Mesendoderm (in vitro differentiated cells): ENCODE measurements around the gene ARHGEF16.

ENCODE experiments used
- DNase-seq: peaks from one replicate; pipeline ENCODE4 v3.0.0; 2013
- H2AK5ac ChIP-seq: 2 replicates; pipeline ENCODE4 v1.6.1; 2013; ENCODE audit warnings: low read length, inconsistent platforms
- H2BK120ac ChIP-seq: 2 replicates; pipeline ENCODE4 v1.6.1; 2013; ENCODE audit warnings: low read depth, mild to moderate bottlenecking, low read length, moderate library complexity, mixed read lengths
- H2BK15ac ChIP-seq: replicated peaks from 2 replicates; pipeline ENCODE4 v1.6.1; 2013; ENCODE audit warnings: low read depth, mild to moderate bottlenecking, moderate library complexity
- H2BK5ac ChIP-seq: 2 replicates; pipeline ENCODE4 v1.6.1; 2013; ENCODE audit warnings: low read length, inconsistent platforms
- H3K18ac ChIP-seq: 2 replicates; pipeline ENCODE4 v1.6.1; 2013; ENCODE audit warnings: mild to moderate bottlenecking, low read length, mixed read lengths
- H3K23ac ChIP-seq: one replicate; pipeline ENCODE4 v1.6.1; 2013; ENCODE audit warnings: low read length
- H3K27ac ChIP-seq: 2 replicates; pipeline ENCODE4 v1.5.1; 2013; ENCODE audit warnings: low read depth, mild to moderate bottlenecking, inconsistent platforms, low read length, moderate library complexity
- H3K27me3 ChIP-seq: 2 replicates; pipeline ENCODE4 v1.6.1; 2013; ENCODE audit warnings: low read length, control low read depth, mild to moderate bottlenecking, inconsistent platforms; ENCODE audit not compliant: insufficient read depth, poor library complexity
- H3K36me3 ChIP-seq: 2 replicates; pipeline ENCODE4 v1.6.1; 2013; ENCODE audit warnings: low read length, inconsistent platforms; ENCODE audit not compliant: control insufficient read depth, insufficient read depth
- H3K4ac ChIP-seq: one replicate; pipeline ENCODE4 v1.6.1; 2013; ENCODE audit warnings: low read depth, mild to moderate bottlenecking, low read length, moderate library complexity
- H3K4me1 ChIP-seq: 2 replicates; pipeline ENCODE4 v1.6.1; 2013; ENCODE audit warnings: low read depth, low read length, inconsistent platforms; ENCODE audit not compliant: control insufficient read depth
- H3K4me2 ChIP-seq: 2 replicates; pipeline ENCODE4 v1.6.1; 2013; ENCODE audit warnings: low read length
- H3K4me3 ChIP-seq: 2 replicates; pipeline ENCODE4 v1.5.1; 2013; ENCODE audit warnings: mild to moderate bottlenecking, low read length
- H3K56ac ChIP-seq: one replicate; pipeline ENCODE4 v1.6.1; 2013; ENCODE audit warnings: low read length
- H3K79me1 ChIP-seq: 2 replicates; pipeline ENCODE4 v1.6.1; 2013; ENCODE audit warnings: low read length, inconsistent platforms
- H3K79me2 ChIP-seq: 2 replicates; pipeline ENCODE4 v1.6.1; 2013; ENCODE audit warnings: mild to moderate bottlenecking, low read length; ENCODE audit not compliant: control insufficient read depth, insufficient read depth
- H3K9ac ChIP-seq: 2 replicates; pipeline ENCODE4 v1.6.1; 2013; ENCODE audit warnings: low read length, inconsistent platforms
- H4K5ac ChIP-seq: one replicate; pipeline ENCODE4 v1.6.1; 2013; ENCODE audit warnings: low read length
- H4K8ac ChIP-seq: one replicate; pipeline ENCODE4 v1.6.1; 2013; ENCODE audit warnings: low read depth, mild to moderate bottlenecking, control low read depth, low read length, moderate library complexity
- WGBS: extraction: QIAGEN DNeasy Blood & Tissue Kit; methylation state at CpG from one replicate; pipeline ENCODE4 v1.1.7; 2013; ENCODE audit warnings: low lambda C conversion rate, missing lambda C conversion rate; ENCODE audit not compliant: insufficient coverage; ENCODE audit errors: extremely low coverage; 5-methylcytosine and 5-hydroxymethylcytosine counted together

ARHGEF16 gene

DNA sequence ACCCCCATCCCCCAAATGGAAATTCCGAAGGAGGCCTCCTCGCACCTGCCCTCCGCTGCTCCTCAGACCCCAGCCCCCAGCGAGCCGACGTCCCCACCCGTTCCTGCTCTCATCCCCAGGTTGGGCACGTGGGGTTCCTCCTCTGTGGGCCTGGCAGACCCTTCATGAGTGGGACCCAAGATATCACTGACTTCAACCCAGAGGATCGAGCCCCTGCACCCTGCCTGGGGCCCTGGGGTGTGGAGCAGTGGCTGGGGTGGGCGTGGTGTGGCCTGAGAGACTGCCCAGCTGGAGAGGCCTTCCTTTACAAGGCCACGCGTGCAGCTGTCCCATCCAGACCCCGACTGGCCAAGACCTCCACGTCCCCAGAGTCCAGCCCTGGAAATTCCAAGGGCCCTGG, 17.6 kb upstream of the ARHGEF16 start:
- no peaks in the 10 kb centered on the region for H3K36me3 ChIP-seq
- H3K27me3 ChIP-seq: no peaks in the 10 kb centered on the region
- H2BK15ac ChIP-seq: no peak overlapping the region
- no peak overlapping the region for H3K4me3 ChIP-seq
- H2BK5ac ChIP-seq: no peak overlapping the region
- H2BK120ac ChIP-seq: no peak overlapping the region
- no CpG with 5 or more reads among the region's 14 CpGs for WGBS
- H3K9ac ChIP-seq: no peak overlapping the region
- no peak overlapping the region for H3K18ac ChIP-seq
- no peak overlapping the region for H3K4ac ChIP-seq
- H4K8ac ChIP-seq: no peak overlapping the region
- H3K79me2 ChIP-seq: no peaks in the 10 kb centered on the region
- H3K56ac ChIP-seq: no peak overlapping the region
- H3K4me1 ChIP-seq: no peaks in the 10 kb centered on the region
- no peak overlapping the region for H3K27ac ChIP-seq
- no peaks in the 10 kb centered on the region for H3K79me1 ChIP-seq
- no peak overlapping the region for H3K23ac ChIP-seq
- H3K4me2 ChIP-seq: no peak overlapping the region
- H2AK5ac ChIP-seq: no peak overlapping the region
- no peak for DNase-seq
- no peak overlapping the region for H4K5ac ChIP-seq

DNA sequence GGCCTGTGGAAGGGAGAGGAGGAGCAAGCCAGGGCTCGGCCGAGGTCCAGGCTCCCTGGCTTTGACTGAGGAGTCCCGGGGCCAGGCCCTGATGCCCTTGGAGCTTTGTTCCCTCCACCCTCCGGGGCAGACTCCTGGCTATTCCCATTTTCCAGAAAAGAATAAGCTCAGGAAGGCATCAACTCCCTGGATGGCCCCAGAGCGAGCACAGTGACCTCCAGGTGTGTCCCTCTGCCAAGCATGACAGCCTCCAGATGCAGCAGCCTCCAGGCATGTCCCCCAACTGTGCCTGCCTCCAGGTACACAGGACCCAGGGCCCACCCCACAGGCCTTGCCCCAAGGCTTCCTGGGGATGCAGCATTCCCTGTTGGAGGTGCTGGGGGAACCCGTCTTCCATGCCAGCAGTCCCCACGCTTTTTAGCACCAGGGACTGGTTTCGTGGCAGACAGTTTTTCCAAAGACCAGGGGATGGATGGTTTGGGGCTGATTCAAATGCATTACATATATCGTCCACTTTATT, 15.7 kb upstream of the ARHGEF16 start:
- Histone ChIP-seq H3K4me2 (no peak overlapping the region), H3K79me2 (no peaks in the 10 kb centered on the region), H3K79me1 (no peaks in the 10 kb centered on the region), H3K4ac (no peak overlapping the region), H3K27ac (no peak overlapping the region), H3K36me3 (no peaks in the 10 kb centered on the region), H3K4me1 (no peaks in the 10 kb centered on the region), H3K9ac (no peak overlapping the region), H3K4me3 (no peak overlapping the region), H4K8ac (no peak overlapping the region), H3K56ac (no peak overlapping the region), H2BK15ac (no peak overlapping the region), H3K18ac (no peak overlapping the region), H4K5ac (no peak overlapping the region), H2AK5ac (no peak overlapping the region), H2BK120ac (no peak overlapping the region), H2BK5ac (no peak overlapping the region), H3K27me3 (no peaks in the 10 kb centered on the region), H3K23ac (no peak overlapping the region)
- no CpG with 5 or more reads among the region's 9 CpGs for WGBS
- no peak for DNase-seq

DNA sequence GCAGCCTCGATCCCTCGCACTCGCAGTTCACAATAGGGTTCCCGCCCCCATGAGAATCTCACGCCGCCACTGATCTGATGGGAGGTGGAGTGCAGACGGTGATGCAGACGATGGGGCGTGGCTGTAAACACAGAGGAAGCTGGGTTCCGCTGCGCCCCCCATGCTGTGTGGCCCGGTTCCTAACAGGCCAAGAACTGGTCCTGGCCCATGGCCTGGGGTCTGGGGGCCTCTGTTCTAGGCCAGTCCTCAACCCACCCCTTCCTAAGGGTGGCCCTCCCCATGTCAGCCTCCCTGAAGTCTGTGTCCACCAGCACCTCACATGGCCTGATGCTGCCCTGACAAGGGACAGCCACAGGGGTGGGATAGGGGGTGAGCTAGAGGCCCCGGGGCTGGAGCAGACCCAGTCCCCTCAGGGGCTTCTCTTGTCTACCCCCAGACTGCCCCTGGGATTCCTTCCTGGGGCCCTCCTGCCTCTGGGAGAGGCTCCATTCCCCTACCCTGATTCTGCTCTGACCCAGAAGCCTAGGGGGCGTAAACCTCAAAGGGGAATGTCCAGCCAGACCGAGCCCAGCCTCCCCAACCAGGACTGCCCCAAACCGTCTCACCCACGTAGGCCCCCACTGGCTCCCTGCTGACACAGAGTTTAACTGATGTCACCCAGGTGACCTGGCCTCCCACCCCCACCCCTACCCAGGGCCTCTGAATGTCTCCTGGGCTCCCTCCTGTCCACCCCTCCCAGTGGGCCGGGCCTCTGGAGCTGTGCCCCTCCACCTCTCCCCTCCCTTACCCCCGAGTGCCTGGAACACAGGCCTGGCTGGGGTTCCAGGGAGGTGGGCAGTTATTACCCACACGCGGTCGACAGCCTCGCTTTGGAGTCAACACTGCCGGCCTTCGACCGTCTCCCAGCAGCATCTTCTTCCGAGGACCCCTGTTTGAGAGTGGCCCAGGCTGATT, 14.8 kb upstream of the ARHGEF16 start:
- Histone ChIP-seq H2BK5ac (no peak overlapping the region), H3K18ac (no peak overlapping the region), H3K4ac (no peak overlapping the region), H2BK120ac (no peak overlapping the region), H3K9ac (no peak overlapping the region), H3K4me1 (no peaks in the 10 kb centered on the region), H3K56ac (no peak overlapping the region), H3K79me2 (no peaks in the 10 kb centered on the region), H3K79me1 (no peaks in the 10 kb centered on the region), H3K27me3 (no peaks in the 10 kb centered on the region), H2AK5ac (no peak overlapping the region), H2BK15ac (no peak overlapping the region), H4K5ac (no peak overlapping the region), H4K8ac (no peak overlapping the region), H3K27ac (no peak overlapping the region), H3K4me2 (no peak overlapping the region), H3K4me3 (no peak overlapping the region), H3K36me3 (no peaks in the 10 kb centered on the region), H3K23ac (no peak overlapping the region)
- DNase-seq: no peak
- WGBS: no CpG with 5 or more reads among the region's 27 CpGs

DNA sequence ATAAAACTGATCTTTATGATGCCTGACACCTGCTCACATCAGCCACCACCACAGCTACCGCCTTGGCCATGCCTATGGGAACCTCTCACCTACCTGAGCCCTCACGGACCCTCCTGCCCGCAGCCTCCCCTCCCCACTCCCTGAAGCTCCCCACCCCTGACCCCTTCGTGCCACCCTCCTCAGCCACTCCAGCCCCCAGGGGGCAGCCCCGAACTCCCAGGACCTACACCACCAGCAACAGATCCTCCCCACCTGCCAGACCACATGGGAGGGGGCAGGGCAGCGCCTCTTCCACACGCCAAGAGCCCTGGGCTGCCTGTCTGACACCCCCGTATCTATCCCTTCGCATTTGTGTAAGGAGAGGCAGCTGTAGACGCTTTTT, 14.2 kb upstream of the ARHGEF16 start:
- H3K27me3 ChIP-seq: no peaks in the 10 kb centered on the region

DNA sequence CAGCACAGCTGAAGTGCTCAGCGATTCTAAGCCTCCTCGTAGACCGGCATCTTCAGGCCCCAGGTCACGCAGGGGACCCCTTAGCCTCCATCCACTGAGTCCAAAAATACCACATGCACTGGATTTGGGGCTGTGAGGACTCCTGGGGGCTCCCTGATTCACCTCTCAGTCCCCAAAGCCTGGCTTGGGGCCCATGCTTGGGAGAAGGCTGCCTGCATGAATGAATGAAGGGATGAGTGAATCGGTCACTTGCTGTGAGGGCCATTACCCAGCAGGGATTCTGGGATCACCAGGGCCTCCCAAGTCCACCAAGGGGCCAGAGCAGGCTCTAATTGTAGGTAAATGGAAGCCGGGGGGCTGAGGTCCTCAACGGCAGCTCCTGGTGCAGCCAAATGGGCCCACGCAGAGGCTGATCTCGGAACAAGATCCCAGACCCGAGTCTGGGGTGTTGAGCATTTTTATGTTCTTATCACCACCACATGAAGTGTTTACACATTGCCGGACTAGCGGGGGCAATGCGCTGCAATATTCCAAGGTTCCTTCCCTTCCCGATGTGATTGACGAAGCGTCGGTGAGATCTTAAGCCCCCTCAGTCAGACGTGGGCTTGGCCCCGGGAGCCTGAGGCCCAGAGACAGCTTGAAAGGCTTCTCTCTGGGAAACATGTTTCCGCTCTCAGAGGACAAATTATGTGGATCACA, 13.6 kb upstream of the ARHGEF16 start:
- Histone ChIP-seq H3K79me1 (no peaks in the 10 kb centered on the region), H3K18ac (no peak overlapping the region), H2BK120ac (no peak overlapping the region), H3K36me3 (no peaks in the 10 kb centered on the region), H3K4me2 (no peak overlapping the region), H3K27ac (no peak overlapping the region), H3K27me3 (no peaks in the 10 kb centered on the region), H3K23ac (no peak overlapping the region), H3K4ac (no peak overlapping the region), H2BK5ac (no peak overlapping the region), H3K4me1 (no peaks in the 10 kb centered on the region), H3K9ac (no peak overlapping the region), H2BK15ac (no peak overlapping the region), H2AK5ac (no peak overlapping the region), H3K56ac (no peak overlapping the region), H3K4me3 (no peak overlapping the region), H3K79me2 (no peaks in the 10 kb centered on the region), H4K8ac (no peak overlapping the region), H4K5ac (no peak overlapping the region)
- DNase-seq: no peak
- no CpG with 5 or more reads among the region's 20 CpGs for WGBS

More for the DNA sequence above, 14.2 kb upstream of the ARHGEF16 start:
- Histone ChIP-seq H2BK120ac (no peak overlapping the region), H3K18ac (no peak overlapping the region), H3K4ac (no peak overlapping the region), H3K4me1 (no peaks in the 10 kb centered on the region), H3K79me2 (no peaks in the 10 kb centered on the region), H4K5ac (no peak overlapping the region), H3K4me3 (no peak overlapping the region), H3K23ac (no peak overlapping the region), H2BK5ac (no peak overlapping the region), H4K8ac (no peak overlapping the region), H3K36me3 (no peaks in the 10 kb centered on the region), H2BK15ac (no peak overlapping the region), H2AK5ac (no peak overlapping the region), H3K79me1 (no peaks in the 10 kb centered on the region), H3K27ac (no peak overlapping the region), H3K56ac (no peak overlapping the region), H3K9ac (no peak overlapping the region), H3K4me2 (no peak overlapping the region)
- no CpG with 5 or more reads among the region's 10 CpGs for WGBS
- DNase-seq: peak; percentile 23
